Femur (tissue), 1 donor: ENCODE results near the gene PROP1.
"Not testable (repeated sequence)": the region's sequence is repeated elsewhere in the genome, so short reads cannot be mapped to it uniquely, and the experiment has no call there.

Source experiments
- DNase-seq: peaks from one replicate; pipeline ENCODE4 v3.0.0-alpha.2; 2017

PROP1 gene

GRCh38 chr5:177995691-177996595, at the start of gene PROP1:
PROP1 (minus strand) TSS chr5:177996242; CDS start chr5:177995933, 309 bp downstream.
- no peak for DNase-seq

- DNase-seq = not testable (repeated sequence)
Measured at GRCh38 chr5:178019379-178020030, 23.5 kb upstream of the PROP1 start.

- not testable (repeated sequence) for DNase-seq
Measured at GRCh38 chr5:178012758-178013157, 16.7 kb upstream of the PROP1 start.

GRCh38 chr5:178011816-178012554, 15.9 kb upstream of the PROP1 start:
- DNase-seq = not testable (repeated sequence)

GRCh38 chr5:178007272-178007671, 11.2 kb upstream of the PROP1 start:
- not testable (repeated sequence) for DNase-seq

- not testable (repeated sequence) for DNase-seq
Measured at GRCh38 chr5:178006536-178007231, 10.6 kb upstream of the PROP1 start.

GRCh38 chr5:178006181-178006535, 10.1 kb upstream of the PROP1 start:
- DNase-seq = not testable (repeated sequence)

GRCh38 chr5:177997846-177998245, 1.8 kb upstream of the PROP1 start:
- no peak for DNase-seq

- no peak for DNase-seq
Measured at GRCh38 chr5:177997319-177997670, 1.3 kb upstream of the PROP1 start.

GRCh38 chr5:177996660-177997318, 747 bp upstream of the PROP1 start:
- DNase-seq = no peak

- DNase-seq = no peak
Measured at GRCh38 chr5:177994561-177995190, 1.4 kb downstream of the PROP1 start.

- no peak for DNase-seq
Measured at GRCh38 chr5:177994063-177994462, 2.0 kb downstream of the PROP1 start.

- DNase-seq = no peak
Measured at GRCh38 chr5:177992466-177992865, 3.6 kb downstream of the PROP1 start.

- DNase-seq = no peak
Measured at GRCh38 chr5:177988989-177989625, 6.9 kb downstream of the PROP1 start.

GRCh38 chr5:177987326-177987725, 8.7 kb downstream of the PROP1 start:
- no peak for DNase-seq

GRCh38 chr5:177985430-177986040, 10.5 kb downstream of the PROP1 start:
- DNase-seq = no peak

GRCh38 chr5:177984584-177985206, 11.3 kb downstream of the PROP1 start:
- DNase-seq = no peak

GRCh38 chr5:177983763-177984583, 12.1 kb downstream of the PROP1 start:
- DNase-seq = no peak

GRCh38 chr5:177982956-177983355, 13.1 kb downstream of the PROP1 start:
- DNase-seq = no peak
